GM19468 (cell line): ENCODE results near the gene CACNB4.
"Not testable (repeated sequence)": the region's sequence is repeated elsewhere in the genome, so short reads cannot be mapped to it uniquely, and the experiment has no call there.

Experiments
- ATAC-seq: cut with Tn5 transposase; IDR thresholded peaks from one replicate; pipeline ENCODE4 v1.9.1; 2021; ENCODE audit warnings: mild to moderate bottlenecking, moderate library complexity, moderate number of reproducible peaks; ENCODE audit not compliant: unreplicated experiment; ENCODE audit errors: extremely low read depth

The CACNB4 gene

DNA sequence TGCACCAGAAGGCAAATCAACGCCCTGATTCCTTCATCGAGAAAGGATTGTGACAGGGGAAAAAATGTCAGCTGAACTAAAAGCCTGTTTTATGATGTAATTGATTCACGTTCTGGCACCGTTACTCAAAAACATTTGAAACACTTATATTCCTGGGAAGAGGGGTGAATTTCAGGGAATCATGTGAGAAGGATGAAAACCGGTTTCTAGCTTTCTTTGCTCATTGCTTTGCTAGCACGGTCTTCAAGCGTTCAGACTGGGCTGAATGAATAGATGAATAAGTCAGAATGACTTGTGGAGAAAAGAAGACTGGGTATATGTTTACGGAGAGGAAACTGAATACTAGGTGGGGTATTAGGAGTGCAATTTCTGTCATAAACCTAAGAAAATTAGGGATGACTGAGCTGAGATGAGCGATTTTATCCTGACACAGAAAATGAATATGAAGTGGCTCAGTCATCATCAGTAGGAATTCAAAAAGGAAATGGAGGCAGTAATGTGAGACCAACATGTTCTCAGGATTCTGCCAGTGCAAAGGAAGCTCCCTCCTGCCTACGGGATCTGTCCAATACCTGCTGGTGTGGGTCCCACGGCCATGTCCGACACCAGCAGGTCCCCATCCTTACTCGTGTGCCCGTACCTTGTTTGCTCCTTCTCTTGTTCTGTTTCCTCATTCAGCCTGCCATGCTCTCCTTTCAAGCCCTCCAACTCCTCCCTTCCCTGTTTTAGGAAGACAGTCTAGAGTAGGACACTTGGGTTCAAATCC is 146.0 kb downstream of the CACNB4 start:
- ATAC-seq, result no peak

DNA sequence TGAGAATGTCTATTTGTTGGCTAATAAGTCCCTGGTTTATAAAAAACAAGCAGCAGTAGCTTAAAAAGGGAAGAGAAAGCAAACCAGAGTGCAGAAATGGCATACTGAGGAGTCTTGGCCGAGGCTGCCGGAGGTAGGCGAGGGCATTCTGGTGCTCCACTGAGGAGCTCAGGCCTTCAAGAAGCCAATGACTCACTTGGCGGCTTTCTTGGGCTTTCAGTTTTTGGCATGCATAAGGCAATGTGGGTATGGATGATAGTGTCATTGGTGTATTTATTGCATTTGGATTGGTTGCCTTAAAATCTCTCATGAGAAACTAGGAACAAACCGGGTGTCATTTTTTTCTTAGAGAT is 151.1 kb downstream of the CACNB4 start:
- ATAC-seq, result no peak

DNA sequence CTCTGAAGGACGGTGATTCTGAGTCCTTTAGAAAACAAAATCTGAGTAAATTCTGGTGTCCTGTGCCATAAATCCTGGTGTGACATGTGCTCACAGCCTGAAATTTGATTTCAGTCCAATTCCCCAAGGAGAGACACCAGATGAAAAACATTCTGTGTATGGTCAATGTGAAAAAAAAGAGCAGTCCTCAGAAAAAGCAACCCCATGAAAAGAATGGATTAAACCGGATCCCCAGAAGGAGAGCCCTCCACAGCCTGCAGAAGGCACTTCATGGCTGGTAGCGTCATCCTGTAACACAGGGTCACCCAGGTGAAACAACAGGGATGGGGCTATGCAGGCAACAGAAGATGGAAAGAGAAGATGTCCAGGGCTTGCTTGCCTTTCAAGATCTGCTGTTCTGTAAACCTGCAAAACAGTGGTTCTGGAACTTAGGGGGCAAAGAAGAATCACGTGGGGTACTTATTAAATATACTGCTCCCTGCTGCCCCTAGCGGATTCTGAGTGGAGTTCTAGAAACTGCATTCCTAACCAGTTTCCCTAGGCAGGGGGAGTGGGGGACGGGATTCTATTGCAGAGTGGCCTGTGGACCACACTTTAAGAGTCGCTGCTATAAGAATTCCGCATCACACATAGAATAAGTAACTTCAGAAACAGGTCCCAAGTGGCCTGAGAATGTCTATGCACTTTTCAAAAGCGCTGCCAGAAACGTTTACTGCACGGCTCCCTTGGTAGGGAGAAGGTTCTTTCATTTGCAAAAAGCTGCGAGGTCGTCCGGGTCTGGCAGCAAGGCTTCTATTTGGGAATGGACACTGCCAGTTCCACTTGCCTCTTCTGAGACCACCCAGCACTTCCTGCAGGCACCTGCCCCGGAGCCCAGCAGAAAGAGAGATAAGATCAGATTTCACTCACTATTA is 151.7 kb downstream of the CACNB4 start:
- ATAC-seq, result no peak

DNA sequence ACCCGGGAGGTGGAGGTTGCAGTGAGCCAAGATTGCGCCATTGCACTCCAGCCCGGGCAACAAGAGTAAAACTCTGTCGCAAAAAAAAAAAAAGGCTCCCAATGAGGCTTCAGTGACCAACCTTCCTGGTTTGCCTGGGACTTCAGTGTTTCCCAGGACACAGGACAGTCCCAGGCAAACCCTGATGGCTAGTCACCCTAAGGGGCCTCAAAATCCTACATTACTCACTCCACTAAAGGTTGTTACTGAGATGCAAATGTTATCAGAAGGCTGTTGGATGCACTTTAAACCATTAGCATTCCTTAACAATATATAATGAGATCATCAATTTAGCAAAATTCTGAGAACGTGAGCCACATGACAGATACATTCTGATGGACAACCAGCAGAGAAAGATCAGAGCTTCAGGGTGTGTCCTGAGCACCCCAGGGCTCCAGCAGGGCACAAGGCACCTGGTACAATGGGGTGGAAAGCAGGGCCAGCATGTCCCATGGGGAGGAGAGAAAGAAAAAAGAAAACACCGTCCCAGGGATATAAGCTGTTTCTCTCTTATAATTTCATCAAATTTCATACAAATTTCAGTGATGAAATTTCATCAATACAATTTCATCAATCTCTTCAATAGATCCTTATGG is 152.5 kb downstream of the CACNB4 start:
- no peak for ATAC-seq

DNA sequence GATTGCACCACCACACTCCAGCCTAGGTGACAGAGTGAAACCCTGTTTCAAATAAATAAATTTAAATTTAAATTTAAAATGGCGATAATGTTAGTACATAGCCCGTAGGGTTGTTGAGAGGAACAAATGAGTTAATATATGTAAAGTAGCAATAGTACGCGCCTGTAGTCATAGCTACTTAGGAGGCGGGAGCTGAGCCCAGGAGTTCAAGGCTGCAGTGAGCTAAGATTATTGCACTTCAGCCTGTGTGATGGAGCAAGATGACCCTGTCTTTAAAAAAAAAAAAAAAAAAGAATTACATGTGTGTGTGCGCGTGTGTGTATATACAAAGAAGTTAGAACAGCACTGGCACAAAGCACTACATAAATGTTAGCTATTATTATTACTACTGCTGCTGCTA is 153.2 kb downstream of the CACNB4 start:
- no peak for ATAC-seq

DNA sequence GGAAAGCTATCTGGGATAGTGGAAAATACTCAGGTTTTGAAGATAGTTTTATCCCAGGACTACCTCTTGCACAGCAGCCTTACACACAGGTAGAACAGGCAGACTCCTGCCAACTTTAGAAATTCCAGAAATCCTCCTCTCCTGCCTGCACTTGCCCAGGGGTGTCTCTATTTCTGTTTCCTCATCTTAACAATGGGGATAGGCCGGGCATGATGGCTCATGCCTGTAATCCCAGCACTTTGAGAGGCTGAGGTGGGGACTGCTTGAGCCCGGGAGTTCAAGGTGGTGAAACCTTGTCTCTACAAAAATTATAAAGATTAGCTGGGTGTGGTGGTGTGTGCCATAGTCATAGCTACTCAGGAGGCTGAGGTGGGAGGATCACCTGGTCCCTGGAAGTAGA is 153.7 kb downstream of the CACNB4 start:
- ATAC-seq, result no peak

DNA sequence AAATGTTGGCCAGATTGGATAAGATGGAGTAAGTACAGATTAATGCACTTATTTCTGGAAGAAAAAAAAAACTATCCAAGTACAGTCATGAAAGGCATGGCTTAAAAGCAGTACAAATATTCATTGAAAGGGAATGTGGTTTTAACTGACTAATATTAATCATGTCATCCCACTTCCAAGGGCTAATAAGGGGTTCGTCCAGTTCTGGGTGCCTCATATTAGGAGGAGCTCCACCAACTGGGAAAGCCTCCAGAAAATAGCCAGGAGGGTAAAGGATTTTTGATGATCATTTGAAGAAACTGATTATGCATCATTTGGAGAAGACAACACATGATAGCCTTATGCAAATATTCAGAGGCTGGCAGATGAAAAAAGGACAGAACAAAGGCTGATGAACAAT is 155.4 kb downstream of the CACNB4 start:
- ATAC-seq, result no peak

DNA sequence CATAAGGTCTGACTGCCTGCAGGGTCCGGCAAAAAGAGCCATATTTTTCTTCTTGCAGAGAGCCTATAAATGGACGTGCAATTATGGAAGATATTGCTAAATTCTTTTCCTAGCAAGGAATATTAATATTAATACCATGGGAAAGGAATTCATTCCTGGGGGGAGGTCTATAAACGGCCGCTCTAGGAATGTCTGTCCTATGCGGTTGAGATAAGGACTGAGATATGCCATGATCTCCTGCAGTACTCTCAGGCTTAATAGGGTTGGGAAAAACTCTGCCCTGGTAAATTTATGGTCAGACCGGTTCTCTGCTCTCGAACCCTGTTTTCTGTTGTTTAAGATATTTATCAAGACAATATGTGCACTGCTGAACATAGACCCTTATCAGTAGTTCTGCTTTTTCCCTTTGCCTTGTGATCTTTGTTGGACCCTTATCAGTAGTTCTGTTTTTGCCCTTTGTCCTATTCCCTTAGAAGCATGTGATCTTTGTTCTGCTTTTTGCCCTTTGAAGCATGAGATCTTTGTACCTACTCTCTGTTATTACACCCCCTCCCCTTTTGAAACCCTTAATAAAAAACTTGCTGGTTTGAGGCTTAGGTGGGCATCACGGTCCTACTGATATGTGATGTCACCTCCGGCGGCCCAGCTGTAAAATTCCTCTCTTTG is 156.2 kb downstream of the CACNB4 start:
- ATAC-seq, result not testable (repeated sequence)

DNA sequence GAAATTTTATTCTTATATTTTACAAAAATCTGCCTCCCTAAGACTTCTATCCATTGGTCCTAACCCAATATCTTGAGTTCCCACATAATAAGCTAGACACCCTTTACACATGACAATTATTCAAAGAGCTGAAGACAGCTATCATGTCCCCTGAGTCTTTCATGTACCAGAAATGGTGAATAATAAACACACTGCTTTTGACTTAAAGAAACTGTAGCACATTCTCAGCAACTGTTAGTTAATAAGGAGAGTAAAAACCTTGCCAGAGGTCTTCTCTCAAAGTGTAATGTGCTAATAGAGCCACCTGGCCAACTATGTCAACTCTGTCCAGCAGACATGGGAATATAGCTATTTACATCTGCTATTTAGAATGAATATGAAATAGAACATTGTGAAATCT is 160.9 kb downstream of the CACNB4 start:
- ATAC-seq, result no peak

DNA sequence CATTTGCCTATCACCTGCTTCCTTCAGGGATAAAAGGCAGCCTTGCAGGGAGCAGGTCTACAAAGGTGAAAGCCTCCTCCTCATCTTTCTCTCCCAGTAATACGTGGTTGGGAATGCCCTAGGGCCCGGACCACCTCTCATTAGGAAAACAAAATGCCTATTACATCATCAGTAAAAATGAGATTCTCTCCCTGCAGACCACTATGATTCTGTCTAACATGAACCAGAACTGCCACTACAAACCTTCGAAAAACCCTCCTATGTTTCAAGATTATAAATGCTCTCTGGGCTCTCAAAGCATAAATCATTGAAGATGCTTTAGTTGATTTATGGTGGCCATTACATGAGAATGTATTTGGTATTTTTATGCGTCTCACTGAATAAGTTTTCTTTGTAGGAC is 162.2 kb downstream of the CACNB4 start:
- no peak for ATAC-seq

DNA sequence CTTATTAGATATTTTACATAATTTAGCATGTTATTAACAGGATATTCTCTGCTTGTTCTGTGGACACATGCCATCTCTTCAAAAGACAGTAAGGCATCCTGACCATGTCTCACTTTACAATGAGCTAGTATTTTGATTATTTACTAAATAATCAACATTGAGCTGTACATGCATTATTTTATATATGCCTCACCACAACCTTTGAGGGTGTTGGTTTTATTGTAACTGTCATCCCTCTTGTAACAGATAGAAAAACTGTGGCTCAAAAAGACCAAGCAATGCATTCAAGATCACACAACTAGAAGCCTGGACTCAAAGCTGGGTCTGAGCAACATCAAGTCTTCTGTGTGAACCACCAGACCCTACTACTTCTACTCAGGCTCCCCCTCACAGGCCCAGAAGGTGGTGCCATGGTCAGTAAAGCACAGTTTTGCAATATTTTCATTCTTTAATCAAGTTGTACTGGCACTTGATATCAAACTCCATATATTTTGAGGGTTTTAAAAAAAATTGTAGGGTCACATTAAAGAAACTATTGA is 165.5 kb downstream of the CACNB4 start:
- no peak for ATAC-seq

DNA sequence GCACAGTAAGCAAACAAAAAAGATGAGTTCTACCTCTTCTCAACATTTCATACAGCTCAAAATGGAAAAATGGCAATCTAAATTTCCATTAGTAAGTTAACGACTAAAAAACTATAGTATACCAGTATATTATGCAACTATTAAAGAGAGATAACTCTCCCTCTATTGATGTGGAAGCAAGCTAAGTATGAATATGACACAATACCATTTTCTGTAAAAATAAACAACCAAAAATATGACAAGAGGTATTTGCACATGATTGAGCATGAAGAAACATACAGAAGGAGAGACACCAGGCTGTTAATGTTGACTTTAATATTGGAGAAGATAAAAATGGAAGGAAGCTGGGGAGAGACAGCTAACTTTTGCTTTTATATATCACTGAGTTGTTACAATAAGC is 167.1 kb downstream of the CACNB4 start:
- no peak for ATAC-seq

DNA sequence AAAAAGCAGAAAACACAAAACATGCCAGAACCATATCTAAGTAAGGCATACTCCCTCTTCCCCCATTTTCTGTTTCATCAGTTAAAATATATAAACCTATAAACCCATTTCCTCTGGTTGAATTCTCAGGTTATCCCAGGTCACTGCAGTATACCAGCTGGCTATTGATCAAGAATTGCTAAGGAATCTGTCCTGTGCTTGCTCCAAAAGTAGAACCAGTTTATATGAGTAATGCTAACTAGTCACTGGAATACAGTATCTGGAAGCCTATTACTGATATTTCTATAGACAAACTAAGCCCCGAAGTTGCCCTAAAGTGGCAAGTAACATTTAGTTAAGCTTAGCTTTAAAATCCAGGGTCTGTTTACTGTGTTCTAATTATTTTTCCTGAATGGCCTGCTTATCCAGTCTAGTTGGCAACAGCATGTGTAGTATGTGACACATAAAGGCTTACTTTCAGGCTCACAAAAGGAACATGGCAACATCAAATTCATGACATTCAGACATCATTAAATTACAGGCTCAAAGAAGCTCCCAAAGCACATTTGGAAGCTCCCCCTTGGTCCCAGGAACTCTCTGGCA is 167.7 kb downstream of the CACNB4 start:
- no peak for ATAC-seq

DNA sequence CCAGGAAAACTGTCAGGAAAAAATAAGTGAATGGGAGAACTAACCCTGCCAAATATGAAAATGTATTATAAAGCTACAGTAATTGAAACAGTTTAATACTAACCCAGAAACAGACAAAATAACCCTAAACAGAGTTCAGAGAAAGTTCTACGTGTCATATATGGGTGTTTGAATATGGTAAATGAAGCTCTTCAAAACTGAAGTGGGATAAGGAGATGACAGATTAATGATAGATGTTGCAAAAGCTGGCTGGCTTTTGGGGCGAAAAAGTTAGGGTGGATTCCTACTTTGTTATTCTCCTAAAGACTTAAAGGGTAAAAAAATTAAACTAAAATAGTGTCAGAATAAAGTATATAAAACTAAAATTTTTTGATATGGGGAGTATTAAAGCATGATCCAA is 168.8 kb downstream of the CACNB4 start:
- no peak for ATAC-seq

DNA sequence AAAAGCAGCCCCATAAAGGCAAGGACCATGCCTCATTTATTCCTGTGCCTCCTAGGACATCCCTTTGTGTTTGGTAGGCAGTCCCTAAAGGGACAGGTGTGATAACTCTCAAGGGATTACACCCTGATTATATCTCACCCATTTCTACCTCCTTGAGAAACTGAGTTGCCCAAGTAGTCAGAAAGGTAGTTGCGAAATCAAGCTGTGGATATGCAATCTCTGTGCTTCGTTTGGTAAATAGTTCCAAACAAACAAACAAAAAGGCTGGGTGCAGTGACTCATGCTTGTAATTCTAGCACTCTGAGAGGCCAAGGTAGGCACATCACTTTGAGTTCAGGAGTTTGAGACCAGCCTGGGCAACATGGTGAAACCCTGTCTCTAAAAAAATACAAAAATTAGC is 170.5 kb downstream of the CACNB4 start:
- no peak for ATAC-seq

DNA sequence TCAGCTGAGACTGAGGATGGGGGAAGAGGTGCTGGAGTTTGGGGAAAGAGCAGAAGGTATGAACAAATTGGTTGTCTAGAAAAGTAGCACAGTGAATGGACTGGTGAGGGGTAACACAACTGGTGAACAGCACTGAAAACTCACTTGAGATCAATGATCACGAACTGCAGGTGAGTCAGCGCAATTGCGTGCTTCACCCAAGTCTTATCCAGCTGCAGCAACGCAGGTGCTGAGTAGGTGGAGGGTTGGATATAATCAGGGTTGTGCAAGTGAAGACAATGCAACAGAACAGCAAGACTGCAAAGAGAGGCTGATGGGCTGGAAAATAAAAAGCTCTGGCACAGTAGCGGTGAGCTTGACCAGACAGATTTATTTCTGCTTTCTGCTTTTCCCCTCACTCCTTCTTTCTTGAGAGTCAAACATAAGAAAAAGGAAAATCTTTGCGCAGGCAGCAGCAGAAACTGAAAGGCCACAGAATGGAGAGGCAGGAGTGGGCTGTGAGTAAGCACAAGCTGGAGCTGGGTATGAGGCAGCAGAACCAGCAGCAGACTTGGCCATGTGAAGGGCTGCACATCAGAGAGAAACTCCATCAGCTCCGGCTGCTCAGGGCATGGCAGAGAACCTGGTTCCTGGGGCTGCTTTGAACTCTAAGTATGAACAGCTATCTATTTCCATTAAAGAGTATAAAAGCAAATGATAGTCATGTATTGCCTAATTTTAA is 171.2 kb downstream of the CACNB4 start:
- ATAC-seq, result no peak

DNA sequence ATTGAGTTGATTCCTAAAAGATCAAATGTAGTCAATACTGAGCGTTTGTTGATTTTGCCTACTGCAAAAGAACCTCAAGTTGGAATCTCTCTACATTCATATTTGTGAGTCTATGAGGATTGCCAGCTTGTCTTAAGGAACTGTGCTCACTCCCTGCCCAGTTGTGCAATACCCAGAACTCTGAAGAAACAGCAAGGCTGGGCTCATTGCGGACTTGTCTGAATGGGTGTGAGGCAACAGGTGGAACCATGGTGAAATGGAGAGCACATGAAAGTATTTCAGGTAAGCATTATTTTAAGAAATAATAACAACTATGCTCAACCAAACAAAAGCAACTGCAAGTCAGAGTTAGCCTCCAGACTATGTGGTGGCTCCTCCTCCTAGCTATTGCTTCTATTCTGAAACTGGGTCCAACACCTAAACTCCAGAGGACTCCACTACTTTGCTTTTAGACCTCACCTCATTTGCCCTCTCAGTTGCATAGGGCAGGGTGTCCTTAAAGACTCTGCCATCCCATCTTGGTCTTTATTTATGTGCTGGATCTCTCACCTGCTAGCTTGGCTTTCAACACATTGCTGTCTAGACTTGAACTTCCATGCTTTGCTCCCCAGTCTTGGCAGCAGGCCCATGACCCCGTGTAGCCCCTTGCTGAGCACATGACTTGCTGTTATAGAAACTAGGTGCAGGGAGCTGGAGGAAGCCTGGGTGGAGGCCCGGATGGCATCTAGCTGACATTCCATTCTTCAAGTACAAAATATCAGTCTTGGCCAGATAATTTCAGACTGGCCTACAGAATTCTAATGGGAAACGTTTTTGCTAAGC is 175.8 kb downstream of the CACNB4 start:
- ATAC-seq, result no peak

DNA sequence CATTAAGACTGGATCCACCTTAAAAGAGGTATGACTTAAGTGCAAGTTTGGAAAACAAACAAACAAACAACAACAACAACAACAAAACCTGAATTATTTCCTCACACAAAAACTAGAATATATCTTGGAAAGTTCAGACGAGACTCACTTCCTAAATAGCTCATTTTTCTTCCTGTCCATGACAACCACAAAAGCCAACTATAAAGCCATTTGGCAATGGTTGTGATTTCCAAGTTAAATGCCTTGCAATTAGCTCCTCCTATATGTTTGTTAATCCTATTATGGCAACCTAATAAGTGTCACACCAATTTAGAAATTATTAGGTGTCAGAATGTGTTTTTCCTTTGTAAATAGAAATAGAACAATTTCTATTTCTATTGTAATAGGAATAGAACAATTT is 179.1 kb downstream of the CACNB4 start:
- ATAC-seq, result no peak

DNA sequence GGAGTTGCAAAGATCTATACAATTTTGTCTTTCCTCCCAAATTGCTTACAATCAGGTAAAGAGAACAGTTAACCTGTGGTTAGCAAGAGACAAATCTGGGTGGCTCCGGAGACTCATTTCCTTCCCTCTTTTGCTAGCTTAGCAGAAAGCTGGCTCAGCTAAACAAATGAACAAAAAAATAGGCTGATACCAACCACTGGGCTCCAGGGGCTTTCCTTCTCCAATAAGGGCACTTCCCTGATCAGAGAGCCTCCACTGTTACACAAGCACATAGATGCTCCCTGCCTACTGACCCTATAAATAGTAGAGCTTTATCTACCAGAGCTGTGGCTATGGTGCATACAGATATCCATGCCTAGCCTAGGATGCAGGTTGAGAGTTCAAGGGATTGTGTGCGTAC is 180.5 kb downstream of the CACNB4 start:
- no peak for ATAC-seq
